K562 (cell line): ENCODE data around the gene ANXA4. TPM values are rescaled to one million over a fixed set of nuclear protein-coding genes. Genes with fewer than 3 reads are reported as not detected.
A peak's percentile ranks its signal among the peaks of the same experiment; 100 is the strongest.

Experiments used
- CBFB ChIP-seq: sonication (generic); formaldehyde crosslinking; IDR thresholded peaks from 2 replicates; pipeline ENCODE4 v1.4.0; 2020; ENCODE audit warnings: mild to moderate bottlenecking, missing genetic modification reagents
- HIVEP1 ChIP-seq: fragments of 250-450 bp; sonication (Bioruptor Pico); IDR thresholded peaks from 2 replicates; pipeline ENCODE4 v1.4.0; 2020; ENCODE audit warnings: mild to moderate bottlenecking
- HNRNPLL ChIP-seq: fragments of 200-400 bp; formaldehyde crosslinking; IDR thresholded peaks from 2 replicates; pipeline ENCODE4 v1.6.1; 2017; ENCODE audit warnings: low read length, low read depth, mild to moderate bottlenecking; ENCODE audit not compliant: poor library complexity, severe bottlenecking
- HOXB6 ChIP-seq: fragments of 250-450 bp; sonication (Bioruptor Pico); IDR thresholded peaks from 2 replicates; pipeline ENCODE4 v1.5.1; 2022; ENCODE audit warnings: mild to moderate bottlenecking, borderline replicate concordance
- KDM1A ChIP-seq, 2 experiments: fragments of 450-650 bp; IDR thresholded peaks; 2 replicates each; pipeline ENCODE4 v1.6.1; 2016; ENCODE audit warnings: mild to moderate bottlenecking in 2 of 2
- MTA3 ChIP-seq: fragments of 450-650 bp; formaldehyde crosslinking; IDR thresholded peaks from 2 replicates; pipeline ENCODE4 v1.6.1; 2017; ENCODE audit warnings: mild to moderate bottlenecking, borderline replicate concordance
- NR0B1 ChIP-seq: fragments of 450-650 bp; IDR thresholded peaks from one replicate; pipeline ENCODE4 v1.6.1; 2018; ENCODE audit warnings: mild to moderate bottlenecking, moderate library complexity; ENCODE audit not compliant: partially characterized antibody
- PHB ChIP-seq: fragments of 250-450 bp; sonication (Bioruptor Pico); IDR thresholded peaks from 2 replicates; pipeline ENCODE4 v1.5.0; 2021
- POLR2A ChIP-seq: fragments of 450-650 bp; conservative IDR thresholded peaks from 2 replicates; pipeline ENCODE4 v1.6.1; 2016
- POLR2AphosphoS5 ChIP-seq: IDR thresholded peaks from 2 replicates; pipeline ENCODE4 v1.6.1; 2011; ENCODE audit warnings: mild to moderate bottlenecking, low read depth, low read length, moderate library complexity; ENCODE audit not compliant: control insufficient read depth, insufficient read depth
- RBM17 ChIP-seq: fragments of 200-400 bp; formaldehyde crosslinking; IDR thresholded peaks from 2 replicates; pipeline ENCODE4 v1.6.1; 2017; ENCODE audit warnings: low read depth, mild to moderate bottlenecking, low read length, borderline replicate concordance
- SMARCA4 ChIP-seq: fragments of 450-650 bp; IDR thresholded peaks from 2 replicates; pipeline ENCODE4 v1.6.1; 2016
- ZBTB12 ChIP-seq: fragments of 250-450 bp; sonication (Bioruptor Pico); IDR thresholded peaks from 2 replicates; pipeline ENCODE4 v1.4.0; 2020
- ZNF24 ChIP-seq: fragments of 450-650 bp; IDR thresholded peaks from 2 replicates; pipeline ENCODE4 v1.6.1; 2016
- ZNF445 ChIP-seq: fragments of 250-450 bp; sonication (Bioruptor Pico); IDR thresholded peaks from 2 replicates; pipeline ENCODE4 v1.4.0; 2020; ENCODE audit warnings: low read depth, mild to moderate bottlenecking, moderate library complexity
- ZNF785 ChIP-seq: fragments of 250-450 bp; sonication (Bioruptor Pico); IDR thresholded peaks from 2 replicates; pipeline ENCODE4 v1.4.0; 2020; ENCODE audit warnings: mild to moderate bottlenecking
- polyA plus RNA-seq, 8 experiments: library from polyadenylated mRNA; depleted of rRNA in 4 of 8; stranded (reverse) in 5 of 8; unstranded in 3 of 8; fragments of >200 nt; fragmentation: Nextera tagmentation in 2 of 8; fragmentation: Illumina TruSeq in 1 of 8; extraction: Ambion mirVana in 2 of 8; extraction: Trizol in 1 of 8; gene quantifications; 2 replicates each; pipeline versions ENCODE4 v1.2.1 to v1.2.3, GENCODE V29; 2011 to 2014; ENCODE audit warnings: inconsistent platforms in 1 of 8, missing spikeins in 1 of 8
- total RNA-seq, 7 experiments: library from RNA; depleted of rRNA in 6 of 7; stranded (reverse); fragments of >200 nt in 6 of 7; fragmentation: Illumina TruSeq in 2 of 7; extraction: Trizol in 2 of 7; gene quantifications; 2 replicates each; pipeline versions ENCODE4 v1.2.1 to v1.2.3, GENCODE V29; 2011 to 2021; ENCODE audit warnings: low replicate concordance in 1 of 7
- TF ChIP-seq, protein P1 (sequence below): sonication (generic); formaldehyde crosslinking; IDR thresholded peaks from 2 replicates; pipeline ENCODE4 v1.8.0; 2023; ENCODE audit warnings: mild to moderate bottlenecking, missing genetic modification reagents
- TF ChIP-seq, protein P2 (sequence below): sonication (generic); formaldehyde crosslinking; IDR thresholded peaks from 2 replicates; pipeline ENCODE4 v1.8.0; 2022; ENCODE audit warnings: mild to moderate bottlenecking, low read depth, missing genetic modification reagents
- TF ChIP-seq, protein P3 (sequence below): sonication (generic); formaldehyde crosslinking; IDR thresholded peaks from 2 replicates; pipeline ENCODE4 v1.8.1; 2023; ENCODE audit warnings: missing genetic modification reagents, mild to moderate bottlenecking, borderline replicate concordance

Gene ANXA4
- total and polyA plus RNA-seq, 9 of the 15 experiments (the other 6 are each of a cell fraction or from before 2014, with no cell fraction given): 3.4 to 13.6 (median 11.6) TPM

DNA sequence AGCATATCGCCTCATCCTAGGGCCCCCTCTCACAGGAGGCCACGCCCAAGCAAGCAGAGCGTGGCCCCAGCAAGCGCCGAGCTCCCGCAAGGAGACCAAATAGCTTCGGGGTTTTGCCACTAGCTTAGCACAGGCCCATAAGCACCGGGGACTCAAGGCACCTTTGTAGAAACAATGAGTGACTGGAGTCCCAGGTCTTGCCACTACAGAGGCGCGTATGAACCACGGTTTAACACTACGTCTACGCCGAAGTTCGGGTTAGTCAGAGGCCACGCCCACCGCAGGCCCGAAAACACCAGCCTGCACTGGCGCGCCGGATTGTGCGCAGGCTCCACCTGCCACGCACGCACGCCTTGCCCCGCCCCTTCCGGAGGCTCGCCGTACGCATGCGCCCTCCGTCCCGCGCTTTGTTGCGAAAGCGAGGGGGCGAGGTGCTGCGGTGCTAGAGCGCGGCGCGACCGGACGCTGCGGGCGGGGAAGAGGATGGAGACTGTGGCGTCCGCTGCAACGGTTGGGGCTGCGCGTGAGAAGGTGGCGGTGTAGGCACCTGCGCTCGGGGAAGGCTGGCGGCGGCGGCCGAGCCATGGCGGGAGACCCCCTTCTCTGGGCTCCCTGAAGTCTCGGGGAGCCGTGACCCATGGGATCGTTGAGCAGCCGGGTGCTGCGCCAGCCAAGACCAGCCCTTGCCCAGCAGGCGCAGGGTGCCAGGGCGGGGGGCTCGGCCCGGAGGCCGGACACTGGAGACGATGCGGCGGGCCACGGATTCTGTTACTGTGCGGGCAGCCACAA, 87.5 kb downstream of the ANXA4 start, which contains the start of gene GMCL1 (continued):
- TF ChIP-seq ZBTB12 (peak; percentile 77), POLR2A (peak; percentile 95), HNRNPLL (peak; percentile 97), RBM17 (no peak), PHB (no peak), HIVEP1 (CRISPR knock-in tag) (no peak), ZNF24 (peak; percentile 45; the same call in 1 of the 2 replicates), ZNF445 (no peak), NR0B1 (no peak), CBFB (CRISPR knock-in tag) (0 out of 2 replicates have a peak, but pooled peaks have one; percentile 16), POLR2AphosphoS5 (peak; percentile 88), MTA3 (peak; percentile 83; the same call in 1 of the 2 replicates), HOXB6 (CRISPR knock-in tag) (no peak), ZNF785 (CRISPR knock-in tag) (no peak), SMARCA4 (no peak), KDM1A (IDR thresholded peaks at IDR 0.05) (no peak)
- TF ChIP-seq, protein P1, sequence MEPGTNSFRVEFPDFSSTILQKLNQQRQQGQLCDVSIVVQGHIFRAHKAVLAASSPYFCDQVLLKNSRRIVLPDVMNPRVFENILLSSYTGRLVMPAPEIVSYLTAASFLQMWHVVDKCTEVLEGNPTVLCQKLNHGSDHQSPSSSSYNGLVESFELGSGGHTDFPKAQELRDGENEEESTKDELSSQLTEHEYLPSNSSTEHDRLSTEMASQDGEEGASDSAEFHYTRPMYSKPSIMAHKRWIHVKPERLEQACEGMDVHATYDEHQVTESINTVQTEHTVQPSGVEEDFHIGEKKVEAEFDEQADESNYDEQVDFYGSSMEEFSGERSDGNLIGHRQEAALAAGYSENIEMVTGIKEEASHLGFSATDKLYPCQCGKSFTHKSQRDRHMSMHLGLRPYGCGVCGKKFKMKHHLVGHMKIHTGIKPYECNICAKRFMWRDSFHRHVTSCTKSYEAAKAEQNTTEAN (CRISPR knock-in tag): peak; percentile 53; the same call in 1 of the 2 replicates
- TF ChIP-seq, protein P2, sequence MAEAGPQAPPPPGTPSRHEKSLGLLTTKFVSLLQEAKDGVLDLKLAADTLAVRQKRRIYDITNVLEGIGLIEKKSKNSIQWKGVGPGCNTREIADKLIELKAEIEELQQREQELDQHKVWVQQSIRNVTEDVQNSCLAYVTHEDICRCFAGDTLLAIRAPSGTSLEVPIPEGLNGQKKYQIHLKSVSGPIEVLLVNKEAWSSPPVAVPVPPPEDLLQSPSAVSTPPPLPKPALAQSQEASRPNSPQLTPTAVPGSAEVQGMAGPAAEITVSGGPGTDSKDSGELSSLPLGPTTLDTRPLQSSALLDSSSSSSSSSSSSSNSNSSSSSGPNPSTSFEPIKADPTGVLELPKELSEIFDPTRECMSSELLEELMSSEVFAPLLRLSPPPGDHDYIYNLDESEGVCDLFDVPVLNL (CRISPR knock-in tag): peak; percentile 87
- TF ChIP-seq, protein P3, sequence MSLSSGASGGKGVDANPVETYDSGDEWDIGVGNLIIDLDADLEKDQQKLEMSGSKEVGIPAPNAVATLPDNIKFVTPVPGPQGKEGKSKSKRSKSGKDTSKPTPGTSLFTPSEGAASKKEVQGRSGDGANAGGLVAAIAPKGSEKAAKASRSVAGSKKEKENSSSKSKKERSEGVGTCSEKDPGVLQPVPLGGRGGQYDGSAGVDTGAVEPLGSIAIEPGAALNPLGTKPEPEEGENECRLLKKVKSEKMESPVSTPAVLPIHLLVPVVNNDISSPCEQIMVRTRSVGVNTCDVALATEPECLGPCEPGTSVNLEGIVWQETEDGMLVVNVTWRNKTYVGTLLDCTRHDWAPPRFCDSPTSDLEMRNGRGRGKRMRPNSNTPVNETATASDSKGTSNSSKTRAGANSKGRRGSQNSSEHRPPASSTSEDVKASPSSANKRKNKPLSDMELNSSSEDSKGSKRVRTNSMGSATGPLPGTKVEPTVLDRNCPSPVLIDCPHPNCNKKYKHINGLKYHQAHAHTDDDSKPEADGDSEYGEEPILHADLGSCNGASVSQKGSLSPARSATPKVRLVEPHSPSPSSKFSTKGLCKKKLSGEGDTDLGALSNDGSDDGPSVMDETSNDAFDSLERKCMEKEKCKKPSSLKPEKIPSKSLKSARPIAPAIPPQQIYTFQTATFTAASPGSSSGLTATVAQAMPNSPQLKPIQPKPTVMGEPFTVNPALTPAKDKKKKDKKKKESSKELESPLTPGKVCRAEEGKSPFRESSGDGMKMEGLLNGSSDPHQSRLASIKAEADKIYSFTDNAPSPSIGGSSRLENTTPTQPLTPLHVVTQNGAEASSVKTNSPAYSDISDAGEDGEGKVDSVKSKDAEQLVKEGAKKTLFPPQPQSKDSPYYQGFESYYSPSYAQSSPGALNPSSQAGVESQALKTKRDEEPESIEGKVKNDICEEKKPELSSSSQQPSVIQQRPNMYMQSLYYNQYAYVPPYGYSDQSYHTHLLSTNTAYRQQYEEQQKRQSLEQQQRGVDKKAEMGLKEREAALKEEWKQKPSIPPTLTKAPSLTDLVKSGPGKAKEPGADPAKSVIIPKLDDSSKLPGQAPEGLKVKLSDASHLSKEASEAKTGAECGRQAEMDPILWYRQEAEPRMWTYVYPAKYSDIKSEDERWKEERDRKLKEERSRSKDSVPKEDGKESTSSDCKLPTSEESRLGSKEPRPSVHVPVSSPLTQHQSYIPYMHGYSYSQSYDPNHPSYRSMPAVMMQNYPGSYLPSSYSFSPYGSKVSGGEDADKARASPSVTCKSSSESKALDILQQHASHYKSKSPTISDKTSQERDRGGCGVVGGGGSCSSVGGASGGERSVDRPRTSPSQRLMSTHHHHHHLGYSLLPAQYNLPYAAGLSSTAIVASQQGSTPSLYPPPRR: peak; percentile 68; the same call in 1 of the 2 replicates
